ENCODE data around the gene JPH2. TPM values are rescaled to one million over a fixed set of nuclear protein-coding genes. Genes with fewer than 3 reads are reported as not detected.

Gene JPH2
- total RNA-seq, 1 donor, result 50.5 TPM

GRCh38 chr20:44123874-44124535 is 63.0 kb downstream of the JPH2 start:
- DNase-seq (ENCODE audit: low read depth), result no peak
- H3K4me3 ChIP-seq (ENCODE audit: low read depth, low read length), result no peak overlapping the region
- TF ChIP-seq, protein P1, sequence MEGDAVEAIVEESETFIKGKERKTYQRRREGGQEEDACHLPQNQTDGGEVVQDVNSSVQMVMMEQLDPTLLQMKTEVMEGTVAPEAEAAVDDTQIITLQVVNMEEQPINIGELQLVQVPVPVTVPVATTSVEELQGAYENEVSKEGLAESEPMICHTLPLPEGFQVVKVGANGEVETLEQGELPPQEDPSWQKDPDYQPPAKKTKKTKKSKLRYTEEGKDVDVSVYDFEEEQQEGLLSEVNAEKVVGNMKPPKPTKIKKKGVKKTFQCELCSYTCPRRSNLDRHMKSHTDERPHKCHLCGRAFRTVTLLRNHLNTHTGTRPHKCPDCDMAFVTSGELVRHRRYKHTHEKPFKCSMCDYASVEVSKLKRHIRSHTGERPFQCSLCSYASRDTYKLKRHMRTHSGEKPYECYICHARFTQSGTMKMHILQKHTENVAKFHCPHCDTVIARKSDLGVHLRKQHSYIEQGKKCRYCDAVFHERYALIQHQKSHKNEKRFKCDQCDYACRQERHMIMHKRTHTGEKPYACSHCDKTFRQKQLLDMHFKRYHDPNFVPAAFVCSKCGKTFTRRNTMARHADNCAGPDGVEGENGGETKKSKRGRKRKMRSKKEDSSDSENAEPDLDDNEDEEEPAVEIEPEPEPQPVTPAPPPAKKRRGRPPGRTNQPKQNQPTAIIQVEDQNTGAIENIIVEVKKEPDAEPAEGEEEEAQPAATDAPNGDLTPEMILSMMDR (IDR thresholded peaks at IDR 0.05; ENCODE audit: insufficient read depth, low read depth, low read length), result no peak

GRCh38 chr20:44123251-44123650 is 63.7 kb downstream of the JPH2 start:
- H3K4me3 ChIP-seq (ENCODE audit: low read depth, low read length), result no peak overlapping the region
- TF ChIP-seq, protein P1 (IDR thresholded peaks at IDR 0.05; ENCODE audit: insufficient read depth, low read depth, low read length), result no peak
- DNase-seq (ENCODE audit: low read depth), result no peak

DNA sequence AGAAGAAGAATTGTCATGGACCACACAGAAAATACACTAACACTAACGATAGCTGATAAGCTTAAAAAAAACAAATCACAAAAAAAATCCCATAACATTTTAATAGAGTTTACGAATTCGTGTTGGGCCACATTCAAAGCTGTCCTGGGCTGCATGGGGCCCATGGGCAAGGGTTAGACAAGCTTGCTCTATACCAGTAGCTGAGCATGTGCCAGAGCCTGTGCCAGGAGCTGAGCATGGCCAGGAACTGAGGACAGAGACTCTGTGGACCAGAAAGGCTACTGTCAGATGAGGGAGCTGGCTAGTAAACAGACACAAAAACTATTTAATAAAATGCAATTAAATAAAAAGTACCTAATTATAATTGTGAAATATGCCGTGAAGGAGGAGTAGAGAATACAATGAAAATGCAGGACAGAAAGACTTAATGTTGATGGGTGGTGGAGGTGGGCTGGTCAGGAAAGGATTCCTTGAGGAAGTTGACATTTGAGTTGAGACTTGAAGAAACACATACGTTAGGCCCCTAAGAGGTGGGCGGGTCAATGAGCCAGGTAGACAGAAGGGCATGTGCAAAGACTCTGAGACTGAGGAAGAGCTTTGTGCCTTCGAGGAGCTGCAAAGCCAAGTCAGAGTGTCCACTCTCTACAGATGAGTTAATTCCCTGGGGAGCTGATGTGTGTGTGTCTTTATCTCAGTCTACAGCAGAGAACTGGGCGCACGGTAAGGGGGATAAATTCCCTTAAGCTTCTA is 66.1 kb downstream of the JPH2 start:
- no peak for DNase-seq (ENCODE audit: low read depth)
- TF ChIP-seq, protein P1 (IDR thresholded peaks at IDR 0.05; ENCODE audit: insufficient read depth, low read depth, low read length), result no peak
- H3K4me3 ChIP-seq (ENCODE audit: low read depth, low read length), result no peak overlapping the region

DNA sequence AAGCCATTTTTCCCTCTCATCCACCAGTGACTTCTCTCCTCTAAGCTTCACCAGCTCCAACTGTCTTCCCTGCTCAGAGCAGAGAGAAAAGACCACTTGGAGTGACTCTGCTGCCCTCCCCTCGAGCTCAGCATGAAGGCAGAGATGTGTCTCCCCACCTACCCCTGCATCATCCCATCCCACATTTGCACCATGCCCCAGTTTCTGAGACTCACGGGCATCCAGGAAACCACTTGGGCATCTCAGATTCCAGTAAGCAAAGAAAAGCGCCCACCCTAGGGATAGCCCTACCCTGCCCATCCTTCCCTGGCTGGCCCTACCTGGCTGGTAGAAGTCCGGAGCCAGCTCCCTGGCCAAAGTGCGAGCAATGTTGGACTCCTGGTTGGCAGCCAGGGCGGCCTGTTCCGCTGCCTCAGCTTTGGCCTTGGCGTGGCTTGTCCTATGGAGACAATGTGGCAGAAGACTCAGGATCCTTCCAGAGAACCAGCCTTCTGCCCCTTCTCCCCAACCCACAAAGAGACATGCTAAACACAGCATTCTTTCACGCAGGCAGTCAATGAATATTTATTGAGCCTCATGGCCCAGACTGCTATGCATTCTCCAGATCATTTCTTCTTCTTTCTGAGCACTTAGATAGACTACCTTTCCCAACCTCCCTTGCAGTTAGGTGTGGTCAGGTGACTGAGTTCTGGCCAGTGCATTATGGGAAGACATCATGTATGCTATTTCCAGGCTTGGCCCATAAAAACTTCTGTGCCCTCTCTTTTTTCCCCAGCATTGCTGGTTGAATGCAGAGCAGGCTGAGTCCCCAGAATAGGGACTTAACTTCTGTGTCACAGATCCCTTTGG is 68.6 kb downstream of the JPH2 start:
- no peak for DNase-seq (ENCODE audit: low read depth)
- TF ChIP-seq, protein P1 (IDR thresholded peaks at IDR 0.05; ENCODE audit: insufficient read depth, low read depth, low read length), result no peak
- H3K4me3 ChIP-seq (ENCODE audit: low read depth, low read length), result no peak overlapping the region

DNA sequence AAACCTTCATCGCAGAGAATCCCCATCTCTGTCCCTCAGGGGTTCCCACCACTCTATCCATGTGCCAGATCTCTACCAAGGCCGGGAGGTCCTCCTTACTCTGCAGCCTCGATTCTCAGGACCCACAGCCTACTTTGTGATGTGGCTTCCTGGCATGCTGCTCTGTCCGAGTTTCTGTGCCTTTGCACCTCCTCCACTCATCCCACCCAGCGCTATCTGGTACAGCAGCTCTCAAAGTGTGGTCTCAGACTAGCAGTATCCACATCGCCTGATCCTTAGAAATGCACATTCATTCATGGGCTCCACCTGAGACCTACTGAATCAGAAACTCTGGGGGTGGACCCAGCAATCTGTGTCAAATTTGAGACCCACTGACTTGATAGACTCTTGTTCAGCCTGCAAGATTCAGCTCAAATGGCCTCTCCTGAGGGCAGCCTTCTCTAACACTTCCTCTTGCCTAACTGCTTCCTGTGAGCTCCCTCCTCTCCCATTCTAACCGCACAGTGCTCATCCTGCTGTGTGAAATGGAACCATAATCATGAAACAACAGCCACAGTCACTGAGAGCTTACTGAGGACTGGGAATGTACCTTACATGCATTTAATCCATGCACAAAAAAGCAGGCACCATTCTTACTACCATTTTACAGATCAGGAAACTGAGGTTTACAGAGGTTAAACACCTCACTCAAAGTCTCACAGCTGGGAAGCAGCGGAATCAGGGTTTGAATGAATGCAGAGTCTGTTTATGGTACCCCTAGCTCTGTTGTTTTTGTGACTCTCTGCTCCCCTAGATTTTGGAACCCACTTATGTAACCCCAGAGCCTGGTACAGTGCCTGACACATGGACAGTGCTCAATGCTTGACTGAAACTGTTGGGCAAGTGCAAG is 69.4 kb downstream of the JPH2 start:
- DNase-seq (ENCODE audit: low read depth), result no peak
- H3K4me3 ChIP-seq (ENCODE audit: low read depth, low read length), result no peak overlapping the region
- TF ChIP-seq, protein P1 (IDR thresholded peaks at IDR 0.05; ENCODE audit: insufficient read depth, low read depth, low read length), result no peak

Measured in fibroblast of villous mesenchyme (primary cell).